Central memory CD4-positive, alpha-beta T cell (primary cell): Measurements from ENCODE around the gene POFUT1.

Source experiments
- DNase-seq: peaks from one replicate; pipeline ENCODE4 v3.0.0; 2022

POFUT1 gene

GRCh38 chr20:32208499-32209154 lies 947 bp downstream of the POFUT1 start:
- no peak for DNase-seq

- no peak for DNase-seq
Observed at GRCh38 chr20:32209850-32210605, 2.3 kb downstream of the POFUT1 start.

- no peak for DNase-seq
Observed at GRCh38 chr20:32213870-32214269, 6.2 kb downstream of the POFUT1 start.

GRCh38 chr20:32215147-32215546 lies 7.5 kb downstream of the POFUT1 start:
- DNase-seq: no peak

- DNase-seq: no peak
Observed at GRCh38 chr20:32215729-32216128, 8.0 kb downstream of the POFUT1 start.

- DNase-seq: no peak
Observed at GRCh38 chr20:32216179-32217142, 8.8 kb downstream of the POFUT1 start.

GRCh38 chr20:32218156-32218900 lies 10.6 kb downstream of the POFUT1 start:
- DNase-seq: no peak

- DNase-seq: no peak
Observed at GRCh38 chr20:32224463-32224862, 16.8 kb downstream of the POFUT1 start.

- DNase-seq: no peak
Observed at GRCh38 chr20:32226391-32226790, 18.7 kb downstream of the POFUT1 start.

- no peak for DNase-seq
Observed at GRCh38 chr20:32227306-32227705, 19.6 kb downstream of the POFUT1 start.

GRCh38 chr20:32227744-32228688 lies 20.3 kb downstream of the POFUT1 start:
- no peak for DNase-seq

- DNase-seq: no peak
Observed at GRCh38 chr20:32229251-32229747, 21.6 kb downstream of the POFUT1 start.

- no peak for DNase-seq
Observed at GRCh38 chr20:32230707-32231106, 23.0 kb downstream of the POFUT1 start.

- DNase-seq: no peak
Observed at GRCh38 chr20:32231245-32231644, 23.6 kb downstream of the POFUT1 start.

GRCh38 chr20:32231847-32232246 lies 24.2 kb downstream of the POFUT1 start:
- peak; percentile 60 for DNase-seq

- no peak for DNase-seq
Observed at GRCh38 chr20:32232326-32232886, 24.7 kb downstream of the POFUT1 start.

GRCh38 chr20:32233286-32233685 lies 25.6 kb downstream of the POFUT1 start:
- no peak for DNase-seq

- no peak for DNase-seq
Observed at GRCh38 chr20:32234135-32234808, 26.6 kb downstream of the POFUT1 start.

GRCh38 chr20:32235331-32236047 lies 27.8 kb downstream of the POFUT1 start:
- no peak for DNase-seq
